Measurements from ENCODE around the gene FAM83D.
"Not testable (repeated sequence)": the region's sequence is repeated elsewhere in the genome, so short reads cannot be mapped to it uniquely, and the experiment has no call there.

Gene FAM83D

DNA sequence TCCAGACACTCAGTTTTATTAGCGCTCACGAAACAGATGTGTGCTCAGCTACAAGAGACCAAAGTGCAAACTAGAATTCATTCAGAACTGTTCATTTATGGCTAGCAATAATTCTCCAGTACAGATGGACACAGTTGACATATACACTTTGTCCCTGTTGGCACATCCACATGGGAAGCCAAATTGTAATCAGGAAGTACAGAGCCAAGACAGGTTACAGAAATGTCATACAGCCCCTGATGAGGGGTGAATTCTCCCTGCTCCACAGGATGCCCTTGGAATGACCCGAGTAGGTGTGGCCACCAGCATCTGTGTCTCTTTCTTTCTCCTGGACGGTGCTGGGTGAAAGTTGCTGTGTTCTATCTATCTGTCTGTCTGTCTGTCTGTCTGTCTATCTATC lies 43.5 kb downstream of the FAM83D start:
- DNase-seq: no peak

DNA sequence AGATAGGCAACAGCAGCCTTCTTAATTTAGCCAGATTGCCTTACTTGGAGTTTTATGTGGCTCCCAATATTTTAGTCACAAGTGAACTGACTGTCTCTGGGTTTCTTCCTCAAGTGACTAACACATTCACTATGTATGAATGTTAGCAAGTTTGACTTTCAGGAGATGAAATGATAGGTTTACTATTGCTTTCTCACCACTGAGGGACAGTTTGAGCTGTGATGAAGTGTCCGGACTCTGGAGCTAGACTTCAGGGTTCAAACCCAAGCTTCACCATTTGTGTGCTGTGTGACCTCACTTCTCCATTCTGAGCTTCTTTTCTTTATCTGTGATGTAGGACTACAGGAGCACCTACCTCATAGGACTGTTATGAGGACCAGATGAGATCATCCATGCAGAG lies 44.1 kb downstream of the FAM83D start:
- DNase-seq: no peak

DNA sequence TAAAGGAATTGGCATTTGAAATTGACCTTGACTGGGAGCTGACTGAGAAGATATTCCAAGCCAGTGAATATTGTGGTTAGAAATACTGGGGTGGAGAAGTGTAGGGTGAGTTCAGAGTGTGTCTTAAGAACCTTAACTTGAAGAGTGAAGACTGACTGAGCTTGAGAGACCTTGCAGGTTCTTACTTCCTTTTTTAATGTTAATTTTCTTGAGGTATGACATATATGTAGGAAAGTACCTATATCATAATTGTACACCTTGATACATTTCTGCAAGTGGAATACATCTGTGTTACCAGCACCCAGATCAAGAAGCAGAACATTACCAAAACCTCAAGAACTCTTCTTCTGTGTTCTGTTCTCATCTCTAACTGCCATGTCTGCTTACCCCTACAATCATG lies 46.9 kb downstream of the FAM83D start:
- no peak for DNase-seq

DNA sequence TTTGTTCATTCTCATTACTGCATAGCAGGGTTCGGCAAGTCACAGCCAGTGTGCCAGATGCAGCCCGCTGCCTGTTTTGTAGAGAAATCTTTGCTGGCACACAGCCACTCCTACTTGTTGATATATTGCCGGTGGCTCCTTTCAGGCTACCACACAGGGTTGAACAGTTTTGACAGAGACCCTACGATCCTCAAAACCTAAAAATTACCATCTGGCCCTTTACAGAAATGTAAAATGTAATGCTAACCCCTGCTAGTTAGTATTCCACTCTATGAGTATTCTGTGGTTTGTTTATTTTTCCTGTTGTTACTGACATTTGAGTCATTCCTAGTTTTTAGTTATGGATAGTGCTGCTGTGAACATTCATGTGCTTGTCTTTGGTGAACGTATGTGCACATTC lies 47.4 kb downstream of the FAM83D start:
- DNase-seq: no peak

DNA sequence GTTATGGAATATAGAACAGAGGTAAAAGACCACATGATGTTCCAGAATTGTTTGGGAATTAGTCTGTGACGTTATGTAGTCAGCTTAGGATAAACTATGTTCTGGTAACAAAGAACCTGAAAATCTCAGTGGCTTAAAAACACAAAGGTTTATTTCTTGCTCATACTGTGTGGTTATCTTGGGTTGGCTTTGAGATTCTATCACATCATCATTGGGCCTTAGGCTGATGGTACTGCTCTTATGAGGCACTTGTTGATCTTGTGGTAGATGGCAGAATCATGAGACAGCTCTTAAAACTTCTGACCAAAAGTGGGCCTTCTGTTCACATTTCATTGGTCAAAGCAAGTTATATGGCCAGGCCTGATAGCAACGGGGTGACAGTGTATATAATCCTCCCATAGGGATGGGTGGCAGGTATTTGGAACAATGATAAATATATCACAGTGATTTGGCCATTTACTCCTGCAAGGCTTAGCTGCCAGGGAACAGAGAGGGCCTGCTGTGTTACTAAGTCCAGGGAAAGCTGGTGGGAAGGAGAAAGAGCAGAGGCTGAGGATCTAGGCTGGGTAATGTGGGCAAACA lies 49.4 kb downstream of the FAM83D start:
- no peak for DNase-seq

DNA sequence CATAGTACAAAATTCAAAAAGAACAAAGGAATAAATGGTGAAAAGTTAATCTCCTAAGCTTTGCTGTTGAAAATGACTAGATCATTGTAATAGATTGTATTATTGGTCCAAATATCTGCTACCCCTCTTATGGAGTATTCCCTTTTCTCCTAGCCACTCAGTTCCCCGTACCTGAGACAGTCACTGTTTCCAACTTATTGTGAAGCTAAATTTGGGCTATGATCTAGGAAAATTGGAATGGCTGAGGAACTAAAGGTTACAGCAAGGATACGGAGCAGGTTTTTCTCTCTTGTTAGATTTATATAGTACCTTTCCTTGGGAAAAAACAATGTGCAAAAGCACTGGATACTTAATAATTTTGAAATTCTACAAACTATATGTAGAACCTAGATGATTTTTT lies 53.2 kb downstream of the FAM83D start:
- DNase-seq: no peak

DNA sequence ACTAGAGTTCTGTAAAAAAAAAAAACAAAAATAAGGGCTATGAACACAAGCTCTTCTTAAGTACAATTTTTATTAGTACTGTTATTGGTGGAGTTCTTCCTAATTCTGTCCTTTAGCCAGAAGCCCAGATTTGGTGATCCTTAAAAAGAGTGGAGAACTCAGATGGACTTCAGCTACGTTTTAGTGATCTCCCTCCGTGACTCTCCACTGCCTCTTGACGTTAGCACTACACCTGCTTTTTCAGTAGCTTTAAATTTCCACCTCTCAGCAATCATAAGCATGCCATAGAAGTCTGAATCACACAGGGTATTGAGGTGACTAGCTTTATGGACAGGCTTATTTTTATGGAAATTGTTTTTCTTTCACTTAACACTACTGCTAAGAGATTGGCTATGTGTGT lies 53.6 kb downstream of the FAM83D start:
- DNase-seq: no peak

DNA sequence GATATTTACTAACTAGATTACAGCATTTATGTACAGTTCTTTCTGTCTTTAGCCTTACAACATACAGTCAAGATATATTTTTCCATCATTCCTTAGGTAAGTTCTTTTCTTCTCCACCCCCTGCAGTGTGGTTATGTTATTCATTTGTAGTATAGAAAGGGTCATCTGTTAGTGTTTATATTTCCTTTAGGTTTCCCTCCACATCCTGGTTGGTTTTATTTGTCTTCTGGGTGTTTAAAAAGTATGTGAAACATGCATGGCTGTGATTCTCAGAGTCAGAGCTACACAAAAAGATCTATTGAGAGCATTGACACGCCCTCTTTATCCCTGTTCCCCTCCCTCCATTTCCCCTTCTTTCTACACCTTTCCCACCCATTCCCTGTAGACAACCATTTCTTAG lies 56.1 kb downstream of the FAM83D start:
- no peak for DNase-seq

DNA sequence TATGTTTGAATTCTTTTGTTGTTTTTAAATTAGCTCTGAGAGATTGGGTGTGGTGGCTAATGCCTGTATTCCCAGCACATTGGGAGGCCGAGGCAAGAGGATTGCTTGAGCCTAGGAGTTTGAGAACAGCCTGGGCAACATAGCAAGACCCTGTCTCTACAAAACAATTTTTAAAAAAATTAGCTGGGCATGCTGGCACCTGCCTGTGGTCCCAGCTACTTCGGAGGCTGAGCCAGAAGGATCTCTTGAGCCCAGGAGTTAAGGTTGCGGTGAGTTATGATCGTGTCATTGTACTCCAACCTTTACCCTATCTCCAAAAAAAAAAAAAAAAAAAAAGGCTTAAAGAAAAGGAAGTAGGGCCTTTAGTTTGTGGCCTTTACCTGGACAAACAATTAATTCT lies 58.8 kb downstream of the FAM83D start:
- no peak for DNase-seq

DNA sequence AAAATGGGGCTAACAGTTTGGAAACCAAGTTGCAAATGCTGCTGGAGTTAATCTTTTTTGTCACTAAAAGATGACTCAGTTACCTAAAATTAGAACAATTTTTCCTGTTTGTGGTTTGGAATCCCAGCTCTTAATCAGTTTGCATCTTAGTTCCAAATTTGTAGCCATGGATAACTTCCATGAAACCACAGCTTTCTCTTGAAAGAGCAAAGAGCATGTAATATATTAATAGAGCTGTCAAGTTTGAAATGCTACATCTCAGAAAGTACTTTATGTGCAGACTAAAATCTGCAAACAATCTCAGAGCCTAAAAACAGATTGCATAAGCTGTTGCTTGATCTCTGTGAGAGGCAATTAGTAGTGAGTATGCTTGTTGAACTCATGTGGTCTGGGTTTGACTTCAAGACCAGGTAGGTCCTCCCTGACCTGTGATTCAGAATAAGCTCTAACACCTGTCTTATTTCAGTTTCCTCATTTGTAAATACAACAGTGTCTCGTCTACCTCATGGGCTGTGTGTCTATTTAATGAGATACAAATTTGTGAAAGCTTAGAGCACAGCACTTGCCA lies 59.5 kb downstream of the FAM83D start:
- no peak for DNase-seq

DNA sequence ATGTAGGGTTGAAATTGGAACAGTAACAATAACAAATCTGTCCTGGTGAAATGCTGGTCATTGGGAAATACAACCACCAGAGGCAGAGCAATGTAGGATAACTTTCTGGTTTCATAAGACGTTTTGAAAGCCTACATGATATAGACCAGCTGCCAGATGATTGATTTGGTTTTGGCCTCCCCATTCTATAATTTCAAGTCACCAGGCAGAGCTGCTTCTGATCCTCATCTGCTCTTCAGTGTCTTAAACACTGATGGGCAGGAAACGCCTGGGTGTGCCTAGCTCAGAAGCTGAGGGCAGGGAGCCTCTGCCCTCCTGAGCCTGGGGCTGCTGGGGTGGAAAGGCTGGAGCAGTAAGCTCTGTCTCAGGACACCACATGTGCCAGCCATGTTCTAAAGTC lies 60.4 kb downstream of the FAM83D start:
- no peak for DNase-seq

DNA sequence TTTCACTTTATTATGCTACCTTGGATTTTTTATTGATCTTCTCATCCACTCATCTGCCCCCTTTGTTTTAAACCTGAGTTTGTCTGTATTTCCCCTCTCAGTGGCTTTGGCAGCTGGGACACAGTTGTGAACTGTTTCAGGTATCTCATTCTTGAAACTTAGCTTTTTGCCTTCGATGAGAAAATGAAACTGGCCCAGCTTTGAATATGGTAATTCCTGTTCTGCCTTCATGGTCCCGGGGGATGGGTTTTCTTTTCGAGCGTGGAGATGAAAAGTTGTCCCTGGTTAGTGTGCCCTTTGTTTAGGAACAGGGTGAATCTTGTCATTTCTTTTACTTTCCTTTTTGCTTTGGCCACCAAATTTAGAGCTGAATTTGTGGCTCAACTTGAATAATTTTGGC lies 61.6 kb downstream of the FAM83D start:
- DNase-seq: no peak

DNA sequence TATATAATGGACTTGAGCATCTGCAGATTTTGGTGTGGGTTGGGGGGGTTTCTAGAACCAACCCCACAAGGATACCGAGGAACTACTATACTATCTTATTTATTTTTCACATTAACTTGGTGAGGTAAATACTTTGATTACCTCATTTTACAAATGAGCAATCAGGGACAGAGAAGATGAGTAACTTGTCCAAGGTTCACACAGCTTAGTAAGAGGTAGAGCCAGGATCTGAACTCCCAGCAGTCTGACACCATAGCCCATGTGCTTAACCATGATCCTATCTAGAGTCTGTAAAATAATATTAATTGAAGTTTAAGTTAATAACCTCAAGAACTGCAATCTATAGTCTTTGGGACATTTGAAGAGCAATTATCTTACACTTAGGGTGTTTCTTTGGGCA lies 64.5 kb downstream of the FAM83D start:
- no peak for DNase-seq

DNA sequence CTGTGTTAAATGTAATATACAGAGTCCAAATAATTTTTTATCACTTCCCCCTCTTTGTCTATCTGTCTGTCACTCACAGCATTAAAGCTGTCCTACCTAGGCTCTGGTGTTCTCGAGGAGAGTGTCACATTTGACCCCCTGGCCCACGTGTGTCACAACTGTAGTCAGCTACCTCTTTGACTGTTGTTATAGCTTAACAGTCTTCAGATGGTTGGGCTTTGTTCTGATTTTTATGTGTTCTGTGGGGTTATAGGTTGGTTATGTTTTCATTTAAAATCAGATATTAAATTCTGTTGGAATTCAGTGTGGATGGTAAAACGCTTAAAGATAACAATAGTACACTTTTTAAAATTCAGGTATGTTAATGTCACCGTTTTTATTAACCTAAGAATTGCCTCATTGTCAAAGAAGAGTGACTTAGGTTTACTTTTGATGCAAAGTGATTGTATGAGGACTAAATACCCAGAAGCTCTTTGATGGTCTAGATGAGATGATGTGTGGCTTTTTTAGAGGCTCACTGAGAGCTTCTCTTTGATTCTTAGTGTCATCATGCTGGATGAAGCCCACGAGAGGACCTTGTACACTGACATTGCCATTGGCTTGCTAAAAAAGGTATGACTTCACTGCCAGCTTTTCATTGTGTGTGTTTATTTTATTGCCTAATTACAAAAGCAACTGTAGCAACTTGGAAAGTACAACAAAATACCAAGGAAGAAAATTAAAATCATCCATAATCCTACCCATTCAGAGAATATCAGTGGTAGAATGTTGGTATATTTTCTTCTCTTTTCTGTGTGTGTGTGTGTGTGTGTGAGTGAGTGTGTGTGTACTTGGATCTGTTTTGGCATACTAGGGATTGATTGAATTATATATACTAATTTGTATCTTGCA lies 65.8 kb downstream of the FAM83D start:
- DNase-seq: no peak

DNA sequence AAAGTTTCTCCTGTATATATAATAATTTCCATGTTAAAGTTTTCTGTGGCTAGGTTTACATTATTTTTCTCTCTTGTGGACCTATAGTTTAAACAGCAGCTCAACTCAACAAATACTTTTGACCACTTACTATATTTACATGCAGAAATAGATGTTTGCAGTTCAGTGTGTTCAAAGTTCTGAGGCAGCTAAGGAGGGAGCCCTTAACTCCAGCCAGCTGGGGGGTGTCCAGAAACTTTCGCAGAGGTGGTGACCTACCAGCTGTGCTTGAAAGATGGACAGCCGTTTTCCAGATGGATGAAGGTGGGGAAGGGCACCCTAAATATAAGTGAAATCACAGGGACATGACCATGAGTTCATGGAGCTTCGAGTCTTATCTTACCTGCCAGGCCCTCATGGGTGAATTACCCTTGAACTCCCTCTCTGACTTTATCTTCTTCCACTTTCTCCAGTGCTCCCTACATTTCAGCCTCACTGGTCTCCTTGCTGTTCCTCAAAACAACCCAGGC lies 69.4 kb downstream of the FAM83D start:
- DNase-seq: no peak

DNA sequence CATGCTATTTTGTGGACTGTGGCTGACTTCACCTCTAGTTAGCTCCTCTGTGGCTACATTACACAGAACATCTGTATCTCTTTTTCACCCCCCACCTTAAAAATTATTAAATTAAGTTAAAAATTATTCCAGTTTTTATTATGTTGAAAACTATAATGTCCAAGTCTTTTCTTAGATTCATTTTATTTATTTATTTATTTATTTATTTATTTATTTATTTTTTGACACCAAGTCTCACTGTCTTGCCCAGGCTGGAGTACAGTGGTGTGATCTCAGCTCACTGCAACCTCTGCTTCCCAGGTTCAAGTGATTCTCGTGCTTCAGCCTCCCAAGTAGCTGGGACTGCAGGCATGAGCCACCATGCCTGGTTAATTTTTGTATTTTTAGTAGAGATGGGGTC lies 70.6 kb downstream of the FAM83D start:
- DNase-seq: not testable (repeated sequence)

DNA sequence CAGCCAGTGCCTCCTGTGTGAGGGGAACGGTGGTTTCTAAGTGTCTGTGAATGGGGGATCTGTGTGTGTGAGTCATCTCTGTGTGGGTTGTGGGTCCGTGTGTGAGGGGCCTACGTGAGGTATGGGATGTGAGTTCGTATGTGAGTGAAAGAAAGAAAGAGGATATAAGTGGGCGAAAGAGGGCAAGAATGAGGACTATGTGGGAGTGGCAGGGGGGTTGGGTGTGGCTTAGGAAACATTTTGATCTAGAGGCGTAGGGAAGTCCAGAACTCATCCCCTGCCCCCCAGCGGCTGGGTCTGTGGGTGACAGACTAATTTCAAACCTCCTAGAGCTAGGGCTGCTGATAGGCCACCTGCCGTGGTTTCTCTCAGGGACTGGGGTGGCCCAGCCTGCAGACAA lies 71.4 kb downstream of the FAM83D start:
- DNase-seq: no peak

DNA sequence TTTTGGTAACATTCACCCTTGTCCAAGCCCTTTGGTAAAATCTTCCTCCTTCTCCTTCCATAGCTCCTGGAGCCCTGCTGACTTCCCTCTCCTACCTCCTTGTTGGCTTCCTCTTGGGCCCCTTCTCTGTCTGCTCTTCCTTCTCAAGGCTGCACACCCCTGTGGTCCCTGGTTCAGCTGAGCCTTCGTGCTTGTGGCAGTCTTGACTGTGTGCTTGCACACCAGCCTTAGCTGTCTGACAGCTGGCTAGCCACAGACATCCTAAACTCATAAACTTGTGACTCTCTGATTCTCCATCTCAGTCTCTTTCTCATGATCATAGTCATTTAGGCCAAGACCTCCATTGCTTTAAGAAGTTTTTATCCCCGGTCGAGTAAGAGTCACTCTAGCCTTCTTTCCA lies 73.0 kb downstream of the FAM83D start:
- DNase-seq: no peak

DNA sequence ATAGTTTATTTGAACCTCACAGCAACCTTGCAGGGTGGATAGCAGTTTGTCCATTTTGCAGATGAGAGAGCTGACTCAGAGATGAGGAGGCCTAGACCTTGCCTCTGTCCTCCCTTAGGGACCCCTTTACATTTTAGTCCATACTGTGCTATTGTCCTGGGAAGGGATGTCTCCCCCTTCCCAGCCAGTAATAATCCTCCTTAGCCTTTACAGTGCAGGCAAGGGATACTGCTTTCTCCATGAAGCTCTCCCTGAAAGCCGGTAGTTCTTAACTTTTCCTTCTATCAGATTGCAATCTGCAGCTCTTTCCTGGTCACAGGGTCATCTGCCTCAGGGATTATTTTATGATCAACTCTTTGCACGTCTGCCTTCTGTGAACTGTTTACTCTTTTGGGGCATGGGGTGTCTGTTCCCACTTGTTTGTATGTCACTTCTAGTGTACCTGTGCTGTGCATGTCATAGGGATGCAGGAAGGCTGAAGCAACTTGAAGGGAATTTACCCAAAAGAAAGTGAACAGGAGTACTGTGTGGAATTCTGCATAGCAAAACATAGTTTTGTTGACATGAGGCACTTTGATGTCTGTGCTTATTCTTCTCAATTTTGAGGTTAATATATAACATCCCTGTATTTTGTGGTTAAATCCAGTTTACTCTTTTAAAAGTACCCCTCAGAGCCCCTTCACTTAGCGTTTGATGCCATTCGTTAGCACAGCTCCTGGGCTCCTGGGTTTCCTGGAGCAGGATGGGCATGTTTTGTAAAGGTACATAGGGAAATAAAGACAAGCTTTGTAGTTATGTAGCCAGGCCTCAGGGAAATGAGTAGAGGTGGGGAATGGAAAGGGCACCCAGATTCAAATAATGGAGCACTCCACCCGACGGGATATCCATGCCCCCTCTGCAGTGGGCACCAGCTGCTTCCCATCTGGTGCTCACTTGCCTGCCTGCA lies 74.0 kb downstream of the FAM83D start:
- no peak for DNase-seq
